GM18508 (cell line): ENCODE measurements around the gene MLX.

Experiments used
- ATAC-seq: cut with Tn5 transposase; IDR thresholded peaks from one replicate; pipeline ENCODE4 v1.9.1; 2021; ENCODE audit warnings: moderate number of reproducible peaks; ENCODE audit not compliant: insufficient read depth, unreplicated experiment

Gene MLX

GRCh38 chr17:42566883-42567573 lies at the start of gene MLX:
Gene MLX, plus strand, starts transcription at chr17:42567100. Its CDS starts 25 bp downstream, at chr17:42567125.
- ATAC-seq, result peak; percentile 37

GRCh38 chr17:42517516-42517915 lies 49.4 kb upstream of the MLX start:
- ATAC-seq, result no peak

- no peak for ATAC-seq
These were observed 48.7 kb upstream of the MLX start for GRCh38 chr17:42518046-42518754.

GRCh38 chr17:42518755-42519545 lies 48.0 kb upstream of the MLX start:
- no peak for ATAC-seq

- no peak for ATAC-seq
These were observed 47.1 kb upstream of the MLX start for GRCh38 chr17:42519546-42520491.

GRCh38 chr17:42520540-42520951 lies 46.4 kb upstream of the MLX start:
- ATAC-seq, result no peak

- no peak for ATAC-seq
These were observed 45.9 kb upstream of the MLX start for GRCh38 chr17:42521036-42521435.

- no peak for ATAC-seq
These were observed 45.1 kb upstream of the MLX start for GRCh38 chr17:42521666-42522262.

- no peak for ATAC-seq
These were observed 44.6 kb upstream of the MLX start for GRCh38 chr17:42522263-42522790.

GRCh38 chr17:42522798-42523278 lies 44.1 kb upstream of the MLX start:
- ATAC-seq, result no peak

- no peak for ATAC-seq
These were observed 41.7 kb upstream of the MLX start for GRCh38 chr17:42525221-42525620.

- ATAC-seq, result no peak
These were observed 40.9 kb upstream of the MLX start for GRCh38 chr17:42526031-42526444.

GRCh38 chr17:42527932-42528331 lies 39.0 kb upstream of the MLX start:
- no peak for ATAC-seq

GRCh38 chr17:42529061-42529460 lies 37.8 kb upstream of the MLX start:
- no peak for ATAC-seq

- ATAC-seq, result no peak
These were observed 35.9 kb upstream of the MLX start for GRCh38 chr17:42530952-42531454.

- no peak for ATAC-seq
These were observed 35.2 kb upstream of the MLX start for GRCh38 chr17:42531455-42532354.

GRCh38 chr17:42535155-42536047 lies 31.5 kb upstream of the MLX start:
- no peak for ATAC-seq
